GM10248 (cell line): Measurements from ENCODE around the gene OR6K6.

Experiments
- CTCF ChIA-PET: fragments of 300-600 bp; sonication (Branson Sonifier 250); formaldehyde crosslinking; extraction: SDS; loops from one replicate; lab custom pipeline; 2021; ENCODE audit warnings: antibody characterized with exemption; lab: Yijun Ruan, JAX
- POLR2A ChIA-PET: fragments of 350-650 bp; sonication (Branson Sonifier 250); formaldehyde crosslinking; extraction: SDS; loops from one replicate; lab custom pipeline; 2020; ENCODE audit warnings: antibody characterized with exemption; lab: Yijun Ruan, JAX
- DNase-seq: peaks from one replicate; pipeline ENCODE4 v3.0.0; 2012; ENCODE audit errors: extremely low spot score
- CTCF ChIP-seq: IDR thresholded peaks from 2 replicates; pipeline ENCODE4 v1.5.1; 2012; ENCODE audit warnings: mild to moderate bottlenecking, low read depth; ENCODE audit errors: extremely low read depth, missing control alignments, control extremely low read depth

OR6K6 gene

GRCh38 chr1:158752155-158752712 is 2.3 kb upstream of the OR6K6 start:
- no peak for TF ChIP-seq CTCF
- POLR2A ChIA-PET, result no interaction called here
- CTCF ChIA-PET, result no interaction called here
- no peak for DNase-seq

- TF ChIP-seq CTCF, result no peak
- CTCF ChIA-PET, result interaction anchor here (1.1 kb wide), 1 partner anchor 10 kb away, joined by 3 read pairs; no protein-coding TSS in a partner anchor
- POLR2A ChIA-PET, result no interaction called here
- no peak for DNase-seq
Measured at GRCh38 chr1:158771950-158772866, 17.7 kb downstream of the OR6K6 start, which contains the start of gene OR6N1. Gene OR6N1, minus strand, starts transcription at chr1:158772195. Its CDS starts 5,513 bp downstream, at chr1:158766682.

- TF ChIP-seq CTCF, result no peak
- ChIA-PET POLR2A (no interaction called here), CTCF (no interaction called here)
- DNase-seq, result no peak
Measured at GRCh38 chr1:158781104-158781503, 26.6 kb downstream of the OR6K6 start, which contains the start of gene OR6N2. Gene OR6N2, minus strand, starts transcription at chr1:158781204. Its CDS starts 3,569 bp downstream, at chr1:158777635.

- peak; percentile 31 for TF ChIP-seq CTCF
- ChIA-PET POLR2A (no interaction called here), CTCF (interaction anchor here (0.7 to 2.3 kb wide), 5 partner anchors 16 to 403 kb away, joined by 3 to 12 read pairs (median 3); no protein-coding TSS in a partner anchor)
- no peak for DNase-seq
Measured at GRCh38 chr1:158793604-158794003, 39.1 kb downstream of the OR6K6 start.

DNA sequence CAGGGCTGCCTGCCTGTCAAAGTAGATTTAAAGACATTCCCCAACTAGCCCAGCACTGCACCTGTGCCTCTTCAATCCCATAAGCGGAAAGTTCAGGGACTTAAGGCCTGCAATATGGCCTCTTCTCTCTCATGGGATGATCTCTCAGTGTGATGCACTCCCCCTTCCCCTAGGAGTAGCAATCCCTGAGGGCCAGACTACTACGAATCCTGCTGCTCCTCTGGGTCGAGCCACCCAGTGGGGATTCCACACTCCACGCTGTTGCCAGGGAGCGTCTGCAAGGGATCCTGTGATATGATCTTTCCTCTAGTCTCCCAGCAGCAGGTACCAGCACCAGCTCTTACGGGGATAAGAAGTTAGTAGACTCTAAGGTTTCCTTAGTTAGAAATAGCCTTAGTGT is 39.7 kb downstream of the OR6K6 start:
- ChIA-PET CTCF (interaction anchor here (1.1 to 2.3 kb wide), 5 partner anchors 28 to 402 kb away, joined by 3 to 12 read pairs (median 3); a partner anchor contains a TSS), POLR2A (no interaction called here)

More for the DNA sequence above, 39.7 kb downstream of the OR6K6 start:
- TF ChIP-seq CTCF, result no peak
- DNase-seq, result no peak
